ENCODE data around the gene A4GALT.
"Not testable (repeated sequence)": the region's sequence is repeated elsewhere in the genome, so short reads cannot be mapped to it uniquely, and the experiment has no call there.

Gene A4GALT

GRCh38 chr22:42720263-42721044 lies at the start of gene A4GALT:
A4GALT (minus strand) TSS chr22:42720870; CDS start chr22:42693951, 26,919 bp downstream.
- DNase-seq = no peak

- no peak for DNase-seq
Observed at GRCh38 chr22:42770448-42770726, 49.7 kb upstream of the A4GALT start.

- no peak for DNase-seq
Observed at GRCh38 chr22:42769574-42770447, 49.1 kb upstream of the A4GALT start.

- no peak for DNase-seq
Observed at GRCh38 chr22:42769238-42769573, 48.5 kb upstream of the A4GALT start.

- no peak for DNase-seq
Observed at GRCh38 chr22:42768385-42769035, 47.8 kb upstream of the A4GALT start.

- DNase-seq = no peak
Observed at GRCh38 chr22:42766860-42767259, 46.2 kb upstream of the A4GALT start.

GRCh38 chr22:42764895-42765363 lies 44.3 kb upstream of the A4GALT start:
- DNase-seq = no peak

GRCh38 chr22:42763965-42764480 lies 43.4 kb upstream of the A4GALT start:
- DNase-seq = no peak

GRCh38 chr22:42760806-42761565 lies 40.3 kb upstream of the A4GALT start:
- DNase-seq = no peak

GRCh38 chr22:42758931-42759629 lies 38.4 kb upstream of the A4GALT start:
- DNase-seq = no peak

- DNase-seq = not testable (repeated sequence)
Observed at GRCh38 chr22:42755553-42755952, 34.9 kb upstream of the A4GALT start.

GRCh38 chr22:42755121-42755520 lies 34.5 kb upstream of the A4GALT start:
- DNase-seq = not testable (repeated sequence)

- DNase-seq = no peak
Observed at GRCh38 chr22:42754658-42755057, 34.0 kb upstream of the A4GALT start.

GRCh38 chr22:42752912-42753311 lies 32.2 kb upstream of the A4GALT start:
- no peak for DNase-seq

- DNase-seq = no peak
Observed at GRCh38 chr22:42752230-42752746, 31.6 kb upstream of the A4GALT start.

- DNase-seq = not testable (repeated sequence)
Observed at GRCh38 chr22:42750421-42750820, 29.8 kb upstream of the A4GALT start.

- DNase-seq = no peak
Observed at GRCh38 chr22:42747701-42748513, 27.2 kb upstream of the A4GALT start.

- DNase-seq = no peak
Observed at GRCh38 chr22:42745118-42745517, 24.4 kb upstream of the A4GALT start.

- DNase-seq = no peak
Observed at GRCh38 chr22:42743501-42743991, 22.9 kb upstream of the A4GALT start.

- DNase-seq = no peak
Observed at GRCh38 chr22:42742940-42743339, 22.3 kb upstream of the A4GALT start.

GRCh38 chr22:42740320-42740719 lies 19.6 kb upstream of the A4GALT start:
- DNase-seq = not testable (repeated sequence)
